IPS-18c (cell line): ENCODE results near the gene LMNA.
"Not testable (repeated sequence)": the region's sequence is repeated elsewhere in the genome, so short reads cannot be mapped to it uniquely, and the experiment has no call there.

Source experiments
- H3K4me3 ChIP-seq: 2 replicates; pipeline ENCODE4 v1.7.0; 2013; ENCODE audit warnings: low read depth, mild to moderate bottlenecking, low read length, moderate library complexity; ENCODE audit not compliant: insufficient read depth
- H3K9me3 ChIP-seq: one replicate; pipeline ENCODE4 v1.6.1; 2013; ENCODE audit warnings: mild to moderate bottlenecking, low read length, moderate library complexity; ENCODE audit not compliant: control insufficient read depth, insufficient read depth

The LMNA gene

GRCh38 chr1:156114101-156114918 lies at the start of gene LMNA:
LMNA (plus strand) TSS chr1:156114711; CDS start chr1:156114919, 208 bp downstream.
- Histone ChIP-seq H3K4me3 (peak within 1 kb of the TSS; percentile 78), H3K9me3 (no peaks in the 10 kb centered on the region)

GRCh38 chr1:156065212-156065611 lies 49.3 kb upstream of the LMNA start:
- no peak overlapping the region for H3K4me3 ChIP-seq
- H3K9me3 ChIP-seq = no peaks in the 10 kb centered on the region

- Histone ChIP-seq H3K4me3 (no peak overlapping the region), H3K9me3 (no peaks in the 10 kb centered on the region)
Measured at GRCh38 chr1:156065871-156066270, 48.6 kb upstream of the LMNA start.

GRCh38 chr1:156067262-156067661 lies 47.2 kb upstream of the LMNA start:
- no peaks in the 10 kb centered on the region for H3K9me3 ChIP-seq

GRCh38 chr1:156069490-156070455 lies 44.7 kb upstream of the LMNA start:
- Histone ChIP-seq H3K9me3 (no peaks in the 10 kb centered on the region), H3K4me3 (no peak overlapping the region)

More at GRCh38 chr1:156067262-156067661, 47.2 kb upstream of the LMNA start:
- H3K4me3 ChIP-seq = no peak overlapping the region

- Histone ChIP-seq H3K9me3 (no peaks in the 10 kb centered on the region), H3K4me3 (no peak overlapping the region)
Measured at GRCh38 chr1:156070548-156070947, 44.0 kb upstream of the LMNA start.

GRCh38 chr1:156071332-156071816 lies 43.1 kb upstream of the LMNA start:
- not testable (repeated sequence) for H3K4me3 ChIP-seq, H3K9me3 ChIP-seq

- no peak overlapping the region; the same call in 1 of the 2 replicates for H3K4me3 ChIP-seq
- H3K9me3 ChIP-seq = no peaks in the 10 kb centered on the region
Measured at GRCh38 chr1:156072251-156072650, 42.3 kb upstream of the LMNA start.

- Histone ChIP-seq H3K9me3 (no peaks in the 10 kb centered on the region), H3K4me3 (peak overlapping the region; percentile 32; the same call in 1 of the 2 replicates)
Measured at GRCh38 chr1:156073110-156073687, 41.3 kb upstream of the LMNA start.

GRCh38 chr1:156073740-156074139 lies 40.8 kb upstream of the LMNA start:
- no peaks in the 10 kb centered on the region for H3K9me3 ChIP-seq
- no peak overlapping the region for H3K4me3 ChIP-seq

GRCh38 chr1:156074661-156075060 lies 39.9 kb upstream of the LMNA start:
- H3K4me3 ChIP-seq = no peak overlapping the region
- H3K9me3 ChIP-seq = no peaks in the 10 kb centered on the region

GRCh38 chr1:156075162-156075561 lies 39.3 kb upstream of the LMNA start:
- Histone ChIP-seq H3K9me3 (no peaks in the 10 kb centered on the region), H3K4me3 (no peak overlapping the region)

GRCh38 chr1:156075775-156076204 lies 38.7 kb upstream of the LMNA start:
- no peak overlapping the region for H3K4me3 ChIP-seq
- H3K9me3 ChIP-seq = no peaks in the 10 kb centered on the region

GRCh38 chr1:156076609-156077429 lies 37.7 kb upstream of the LMNA start:
- no peaks in the 10 kb centered on the region for H3K9me3 ChIP-seq
- H3K4me3 ChIP-seq = peak overlapping the region; percentile 32; the same call in 1 of the 2 replicates

GRCh38 chr1:156077430-156077760 lies 37.1 kb upstream of the LMNA start:
- H3K4me3 ChIP-seq = peak overlapping the region; percentile 32; the same call in 1 of the 2 replicates
- no peaks in the 10 kb centered on the region for H3K9me3 ChIP-seq

- peak overlapping the region; percentile 34; the same call in 1 of the 2 replicates for H3K4me3 ChIP-seq
- peaks cover 4% of the 10 kb centered on the region for H3K9me3 ChIP-seq
Measured at GRCh38 chr1:156078728-156079127, 35.8 kb upstream of the LMNA start.
